HL-60/S4 treated with retinoic acid at 250 ng/mL for 4 days and 3 days (cell line): ENCODE measurements around the gene OR1L6.

Experiments used
- in situ Hi-C: fragments of 300-500 bp; cut with MboI; formaldehyde crosslinking; loops from 2 replicates; pipeline ENCODE4 v1.7.0; 2022; ENCODE audit warnings: low sequenced_read_pairs

Gene OR1L6, protein sequence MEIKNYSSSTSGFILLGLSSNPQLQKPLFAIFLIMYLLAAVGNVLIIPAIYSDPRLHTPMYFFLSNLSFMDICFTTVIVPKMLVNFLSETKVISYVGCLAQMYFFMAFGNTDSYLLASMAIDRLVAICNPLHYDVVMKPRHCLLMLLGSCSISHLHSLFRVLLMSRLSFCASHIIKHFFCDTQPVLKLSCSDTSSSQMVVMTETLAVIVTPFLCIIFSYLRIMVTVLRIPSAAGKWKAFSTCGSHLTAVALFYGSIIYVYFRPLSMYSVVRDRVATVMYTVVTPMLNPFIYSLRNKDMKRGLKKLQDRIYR

DNA sequence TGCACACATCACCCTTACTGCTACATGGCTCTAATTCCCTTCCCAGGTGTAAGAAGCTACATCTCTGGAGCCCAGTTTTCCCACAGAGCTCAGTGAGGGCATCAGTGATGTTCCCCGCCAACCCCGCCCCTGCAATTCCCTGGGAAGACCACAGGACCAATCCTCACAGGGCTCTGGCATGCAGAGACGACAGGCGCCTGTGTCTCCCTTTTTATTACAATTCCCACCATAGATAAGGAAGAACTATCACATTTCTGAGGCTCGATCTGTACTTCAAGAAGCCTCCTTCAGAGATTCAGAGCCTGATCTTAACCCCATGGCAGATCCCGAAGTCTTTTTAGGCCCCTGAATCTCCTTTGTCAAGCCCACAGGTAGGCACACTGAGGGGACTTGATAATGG, at the start of gene OR1L6:
OR1L6 (plus strand) TSS at position 301 of the 400 bp plus-strand sequence. CDS start 7,545 bp downstream, outside the sequence.
- in situ Hi-C loops: no loop called here

DNA sequence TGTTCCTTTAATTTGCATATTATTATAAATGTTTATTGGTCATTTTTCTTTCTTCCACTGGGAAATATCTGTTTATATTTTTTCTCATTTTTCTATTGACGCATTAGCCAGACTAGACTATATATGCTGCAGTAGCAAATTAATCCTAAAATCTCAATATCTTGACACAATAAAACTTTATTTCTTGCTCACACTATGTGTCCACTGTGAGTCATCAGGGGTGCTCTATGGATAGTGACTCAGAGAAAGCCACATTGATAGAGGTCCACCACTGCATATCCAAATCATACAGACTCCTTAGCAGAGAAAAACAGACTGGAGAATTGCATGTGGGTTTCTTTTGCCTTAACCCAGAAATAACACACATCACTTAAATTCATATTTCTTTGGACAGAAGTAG, 46.4 kb upstream of the OR1L6 start:
- in situ Hi-C loops: no loop called here

DNA sequence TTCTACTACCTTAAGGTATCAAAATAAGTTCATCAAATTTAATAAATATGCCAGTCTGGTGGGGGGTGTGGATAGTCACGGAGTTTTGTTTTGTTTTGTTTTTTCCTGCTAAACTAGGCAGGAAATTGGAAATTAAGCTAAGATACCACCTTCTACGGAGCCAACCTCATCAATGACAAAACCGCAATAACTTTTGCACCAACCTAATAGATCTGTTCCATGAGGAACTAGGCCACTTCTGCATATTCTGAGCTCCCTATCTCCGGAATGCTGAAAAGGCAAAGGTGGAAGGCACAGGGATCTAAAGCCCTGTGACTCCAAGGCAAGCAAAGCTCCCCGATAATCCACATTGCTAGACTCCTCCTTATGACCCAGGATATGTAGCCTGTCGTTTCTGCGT, 24.1 kb upstream of the OR1L6 start:
- in situ Hi-C loops: no loop called here

DNA sequence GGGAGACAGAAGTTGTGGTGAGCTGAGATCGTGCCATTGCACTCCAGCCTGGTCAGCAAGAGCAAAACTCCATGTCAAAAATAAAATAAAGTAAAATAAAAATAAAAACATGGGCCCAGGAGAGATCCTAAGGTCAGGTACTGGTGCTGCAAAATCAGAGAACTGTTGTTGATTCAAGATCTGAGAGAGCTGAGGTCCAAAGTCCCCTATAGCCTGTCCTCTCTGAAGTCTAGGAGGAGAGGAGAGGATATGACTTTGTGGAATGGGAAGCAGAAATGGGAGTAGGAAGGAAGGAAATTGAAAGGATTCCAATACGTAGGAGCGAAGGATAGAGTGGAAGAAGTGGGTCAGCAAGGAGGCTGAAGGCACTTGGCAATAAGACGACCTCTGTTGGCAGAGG, 22.9 kb upstream of the OR1L6 start:
- in situ Hi-C loops: no loop called here

DNA sequence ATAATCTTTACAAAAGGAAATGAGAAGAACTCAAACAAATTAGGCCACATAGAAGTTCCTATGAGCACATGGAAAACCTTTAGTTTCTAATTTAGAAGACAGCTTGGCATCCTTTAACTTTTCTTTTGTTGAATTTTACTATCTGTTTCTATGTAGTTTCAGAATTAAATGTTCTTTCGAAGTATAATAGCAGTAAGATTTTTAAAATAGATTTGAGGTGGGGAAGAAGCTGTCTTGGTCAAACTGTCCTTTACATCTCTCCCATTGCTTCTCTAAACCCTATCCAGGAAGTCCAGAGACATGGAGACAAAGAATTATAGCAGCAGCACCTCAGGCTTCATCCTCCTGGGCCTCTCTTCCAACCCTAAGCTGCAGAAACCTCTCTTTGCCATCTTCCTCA, 18.4 kb upstream of the OR1L6 start, which contains the start of gene OR1L4:
OR1L4 (plus strand) TSS at position 301 of the 400 bp plus-strand sequence; CDS start at position 301, 0 bp downstream.
- in situ Hi-C loops: no loop called here

DNA sequence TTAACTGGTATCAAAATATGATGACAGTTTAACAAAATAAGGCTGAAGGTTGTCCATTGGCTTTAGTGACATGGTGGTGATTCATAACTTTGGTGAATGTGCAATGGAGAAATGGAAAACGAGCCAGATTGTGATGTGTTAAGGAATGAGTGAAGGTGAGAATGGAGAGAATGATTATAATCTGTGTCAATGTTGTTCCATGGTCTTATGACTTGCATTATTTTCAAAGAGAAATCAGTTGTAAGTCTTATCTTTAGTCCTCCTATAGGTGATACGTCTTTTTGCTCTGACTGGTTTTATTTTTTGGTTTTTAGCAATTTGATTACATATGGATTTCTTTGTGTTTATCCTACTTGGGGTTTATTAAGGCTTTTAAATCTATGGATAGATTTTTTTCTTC, 12.7 kb downstream of the OR1L6 start:
- in situ Hi-C loops: no loop called here

DNA sequence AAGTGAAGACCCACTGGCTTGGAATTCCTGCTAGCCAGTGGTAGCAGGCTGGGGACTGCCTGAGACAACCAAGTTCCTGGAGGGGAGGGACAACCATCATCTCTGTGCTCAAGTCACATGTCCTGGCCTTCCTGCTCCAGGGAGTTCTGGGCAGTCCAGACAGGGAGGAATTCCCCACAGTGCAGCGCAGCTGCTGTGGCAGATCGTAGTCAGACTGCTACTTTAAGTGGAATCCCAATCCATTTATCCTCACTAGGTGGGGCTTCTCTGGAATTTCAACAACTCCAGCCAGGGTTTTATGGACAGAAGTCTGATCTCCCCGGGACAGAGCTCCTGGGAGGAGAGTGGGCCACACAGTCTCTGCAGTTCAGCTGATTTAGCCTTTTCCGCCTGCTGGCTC, 25.7 kb downstream of the OR1L6 start:
- in situ Hi-C loops: no loop called here

DNA sequence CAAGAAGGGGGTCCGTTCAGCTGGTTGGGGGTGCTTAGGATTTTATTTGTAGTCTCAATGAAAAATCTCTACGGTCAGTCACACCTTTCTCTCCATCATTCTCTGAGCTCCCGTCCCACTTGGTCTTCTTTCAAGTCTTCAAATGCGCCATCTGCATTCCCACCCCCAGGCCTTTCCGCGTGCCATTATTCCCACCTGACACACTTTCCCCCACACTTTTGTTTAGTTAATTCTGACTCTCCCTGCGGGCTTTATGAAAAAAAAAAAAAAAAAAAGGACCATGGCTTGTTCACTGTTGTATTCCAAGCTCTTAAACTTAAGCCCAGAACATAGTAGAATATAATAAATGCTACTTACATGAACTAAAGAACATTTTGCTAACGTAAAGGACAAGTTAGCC, 34.9 kb downstream of the OR1L6 start:
- in situ Hi-C loops: no loop called here

DNA sequence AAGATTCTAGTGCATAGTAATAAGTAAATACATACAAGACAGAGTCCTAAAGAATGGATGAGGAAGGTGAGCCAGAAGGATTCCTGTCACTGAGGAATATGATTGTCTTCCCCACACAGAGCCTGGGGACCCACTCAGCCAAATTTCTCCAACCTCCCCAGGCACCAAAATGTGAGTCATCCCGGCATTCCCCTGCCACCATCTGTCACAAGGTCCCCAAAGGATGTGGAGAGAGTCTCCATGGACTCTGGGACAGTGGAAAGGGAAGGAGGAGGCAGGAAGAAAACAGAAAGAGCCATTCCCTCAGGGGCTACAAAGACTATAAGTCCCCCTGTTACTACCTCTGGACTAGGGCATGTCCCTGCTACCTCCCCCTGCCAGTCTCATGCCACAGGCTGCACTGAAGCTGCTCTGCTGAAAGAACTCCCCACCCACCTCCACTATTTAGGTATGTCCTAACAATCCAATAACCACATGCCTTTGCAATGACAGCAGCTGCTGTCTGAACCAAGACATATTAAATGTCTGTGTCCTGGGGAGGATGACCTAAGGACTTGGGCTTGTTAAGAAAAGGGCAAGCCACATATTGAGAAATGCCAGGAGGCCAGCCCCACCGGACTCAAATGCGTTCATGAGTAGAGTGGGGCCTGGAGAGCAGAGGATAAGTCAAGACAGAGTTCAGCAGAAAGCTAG, 36.0 kb downstream of the OR1L6 start:
- in situ Hi-C loops: no loop called here

DNA sequence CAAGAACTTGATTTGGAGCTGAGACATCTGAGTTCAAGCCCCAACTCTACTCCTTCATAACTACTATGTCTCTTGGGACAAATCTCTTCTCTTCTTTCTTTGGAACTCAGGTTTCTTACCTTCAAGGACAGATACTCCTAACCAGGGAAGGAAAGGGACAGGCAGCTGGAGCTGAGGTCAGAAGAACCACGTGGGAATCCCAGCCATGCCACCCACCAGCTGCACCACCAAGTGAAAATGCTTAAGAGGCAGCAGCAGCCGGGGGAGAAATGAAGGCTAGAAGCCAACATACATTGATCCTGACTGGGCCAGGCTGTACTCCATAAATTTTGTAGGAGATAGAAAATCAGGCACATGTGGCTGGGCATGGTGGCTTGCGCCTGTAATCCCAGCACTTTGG, 37.1 kb downstream of the OR1L6 start:
- in situ Hi-C loops: no loop called here

DNA sequence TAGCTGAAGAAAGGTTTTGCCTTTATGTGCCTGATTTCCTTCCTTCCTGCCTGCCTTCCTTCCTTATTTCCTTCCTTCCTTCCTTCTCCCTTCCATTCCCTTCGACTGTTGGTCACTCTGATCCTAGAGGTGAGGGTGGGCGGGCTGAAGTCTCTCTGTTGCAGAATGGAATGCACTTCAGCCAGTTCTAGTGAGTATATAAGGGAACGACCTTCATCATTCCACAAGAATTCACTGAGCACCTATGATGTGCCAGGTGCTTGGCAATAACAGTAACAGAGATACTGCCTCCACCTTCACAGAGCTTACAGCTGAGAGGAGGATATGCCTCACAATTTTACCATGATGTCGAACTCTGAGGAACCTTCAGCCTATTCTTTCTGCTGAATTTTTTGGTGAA, 37.9 kb downstream of the OR1L6 start:
- in situ Hi-C loops: no loop called here

DNA sequence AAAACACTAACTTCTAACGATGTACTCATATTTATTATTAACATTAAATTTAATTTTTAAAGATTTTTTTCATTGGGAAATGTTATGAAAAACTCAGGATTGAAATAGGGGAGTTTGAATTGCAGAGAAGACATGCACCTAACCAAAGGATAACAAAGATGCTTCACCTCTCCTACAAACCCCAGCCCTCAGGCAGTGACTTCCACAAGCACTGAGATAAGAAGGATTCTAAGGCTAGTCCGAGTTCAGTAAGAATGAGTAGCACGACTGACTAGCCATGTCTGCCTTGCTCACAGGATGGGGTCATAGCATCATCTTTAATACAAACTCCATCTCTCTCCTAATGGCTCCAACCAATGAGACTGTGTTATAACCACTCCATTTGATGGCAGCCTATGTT, 39.6 kb downstream of the OR1L6 start:
- in situ Hi-C loops: no loop called here

DNA sequence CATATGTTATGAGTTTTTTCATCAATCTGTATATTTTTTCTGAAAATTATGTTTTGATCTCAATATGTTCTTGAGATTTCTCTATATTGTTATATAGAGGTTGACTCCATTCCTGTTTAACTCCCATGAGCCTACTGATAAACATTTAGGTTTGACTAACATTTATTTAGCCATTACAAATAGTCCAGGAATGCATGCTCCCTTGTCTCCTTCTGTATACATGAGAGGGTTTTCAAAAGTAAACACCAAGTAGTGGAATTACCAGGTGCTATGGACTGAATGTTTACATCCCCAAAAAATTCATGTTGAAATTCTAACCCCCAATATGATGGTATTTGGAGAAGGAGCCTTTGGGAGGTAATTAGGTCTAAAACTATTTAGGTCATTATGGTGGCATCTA, 43.2 kb downstream of the OR1L6 start:
- in situ Hi-C loops: no loop called here

DNA sequence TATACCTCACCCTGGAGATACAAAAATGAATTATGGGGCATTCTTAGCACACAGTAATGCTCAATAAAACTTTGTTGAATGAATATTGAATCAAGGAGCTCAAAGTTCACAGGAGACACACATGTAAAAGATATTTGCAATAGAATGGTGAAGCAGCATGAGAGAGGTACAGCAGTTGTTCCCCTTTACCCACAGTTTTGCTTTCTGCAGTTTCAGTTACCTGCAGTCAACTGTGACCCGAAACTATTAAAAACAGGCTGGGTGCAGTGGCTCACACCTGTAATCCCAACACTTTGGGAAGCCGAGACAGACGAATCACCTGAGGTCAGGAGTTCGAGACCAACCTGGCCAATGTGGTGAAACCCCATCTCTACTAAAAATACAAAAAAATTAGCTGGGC, 44.2 kb downstream of the OR1L6 start:
- in situ Hi-C loops: no loop called here

DNA sequence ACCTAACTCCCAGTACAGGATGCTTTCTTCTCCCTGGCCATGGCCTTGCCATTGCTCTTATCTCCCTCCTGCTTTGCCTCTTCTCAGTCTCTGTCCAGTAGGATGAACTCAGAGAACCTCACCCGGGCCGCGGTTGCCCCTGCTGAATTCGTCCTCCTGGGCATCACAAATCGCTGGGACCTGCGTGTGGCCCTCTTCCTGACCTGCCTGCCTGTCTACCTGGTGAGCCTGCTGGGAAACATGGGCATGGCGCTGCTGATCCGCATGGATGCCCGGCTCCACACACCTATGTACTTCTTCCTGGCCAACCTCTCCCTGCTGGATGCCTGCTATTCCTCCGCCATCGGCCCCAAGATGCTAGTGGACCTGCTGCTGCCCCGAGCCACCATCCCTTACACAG, 46.7 kb downstream of the OR1L6 start, which contains the start of gene OR5C1:
OR5C1 (plus strand) TSS at position 103 of the 400 bp plus-strand sequence; CDS start at position 103, 0 bp downstream.
- in situ Hi-C loops: no loop called here

DNA sequence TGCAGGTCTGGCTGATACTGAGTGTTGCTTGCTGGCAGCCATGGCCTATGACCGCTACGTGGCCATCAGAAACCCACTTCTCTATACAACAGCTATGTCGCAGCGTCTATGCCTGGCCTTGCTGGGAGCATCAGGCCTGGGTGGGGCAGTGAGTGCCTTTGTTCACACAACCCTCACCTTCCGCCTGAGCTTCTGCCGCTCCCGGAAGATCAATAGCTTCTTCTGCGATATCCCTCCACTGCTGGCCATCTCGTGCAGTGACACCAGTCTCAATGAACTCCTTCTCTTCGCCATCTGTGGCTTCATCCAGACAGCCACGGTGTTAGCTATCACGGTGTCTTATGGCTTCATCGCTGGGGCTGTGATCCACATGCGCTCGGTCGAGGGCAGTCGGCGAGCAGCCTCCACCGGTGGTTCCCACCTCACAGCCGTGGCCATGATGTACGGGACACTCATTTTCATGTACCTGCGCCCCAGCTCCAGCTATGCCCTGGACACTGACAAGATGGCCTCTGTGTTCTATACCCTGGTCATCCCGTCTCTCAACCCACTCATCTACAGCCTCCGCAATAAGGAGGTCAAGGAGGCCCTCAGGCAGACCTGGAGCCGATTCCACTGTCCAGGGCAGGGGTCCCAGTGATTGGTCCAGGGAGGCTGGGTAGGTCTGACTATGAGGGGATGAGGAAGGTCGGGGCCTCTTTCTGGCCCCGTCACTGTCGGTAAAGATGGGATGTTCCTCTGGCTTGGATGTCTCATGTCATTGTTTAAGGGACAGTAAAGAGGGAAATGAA, 47.3 kb downstream of the OR1L6 start:
- in situ Hi-C loops: no loop called here

DNA sequence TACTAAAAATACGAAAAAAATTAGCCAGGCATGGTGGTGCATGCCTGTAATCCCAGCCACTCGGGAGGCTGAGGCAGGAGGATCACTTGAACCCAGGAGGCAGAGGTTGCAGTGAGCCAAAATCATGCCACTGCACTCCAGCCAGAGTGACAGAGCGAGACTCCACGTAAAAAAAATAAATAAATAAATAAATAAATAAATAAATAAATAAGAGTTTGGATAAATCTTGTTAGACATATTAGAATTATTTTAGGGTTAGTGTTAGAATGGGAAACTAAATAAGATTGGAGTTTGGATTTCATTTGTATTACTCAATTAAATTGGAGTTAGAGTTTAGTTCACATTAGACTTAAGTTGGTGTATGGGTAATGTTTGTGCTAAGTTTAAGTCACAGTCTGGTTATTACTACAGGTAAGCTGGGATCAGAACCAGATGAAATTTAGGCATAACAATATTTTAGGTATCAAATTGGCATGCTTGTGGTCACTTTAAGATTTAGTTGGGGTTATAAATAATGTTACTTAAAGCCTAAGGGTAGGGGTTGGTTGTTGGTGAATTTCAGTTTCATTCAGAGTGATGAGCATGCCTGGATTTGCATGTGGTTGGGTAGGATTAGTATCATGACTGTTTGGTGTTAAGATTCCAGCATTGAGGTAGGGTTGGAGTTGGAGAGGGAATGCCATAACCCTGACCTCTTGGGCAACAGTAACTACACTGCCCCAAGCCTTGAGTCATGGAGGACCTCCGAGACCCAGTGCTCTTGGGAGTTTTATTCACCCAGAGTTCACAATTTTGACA, 50.0 kb downstream of the OR1L6 start:
- in situ Hi-C loops: no loop called here

DNA sequence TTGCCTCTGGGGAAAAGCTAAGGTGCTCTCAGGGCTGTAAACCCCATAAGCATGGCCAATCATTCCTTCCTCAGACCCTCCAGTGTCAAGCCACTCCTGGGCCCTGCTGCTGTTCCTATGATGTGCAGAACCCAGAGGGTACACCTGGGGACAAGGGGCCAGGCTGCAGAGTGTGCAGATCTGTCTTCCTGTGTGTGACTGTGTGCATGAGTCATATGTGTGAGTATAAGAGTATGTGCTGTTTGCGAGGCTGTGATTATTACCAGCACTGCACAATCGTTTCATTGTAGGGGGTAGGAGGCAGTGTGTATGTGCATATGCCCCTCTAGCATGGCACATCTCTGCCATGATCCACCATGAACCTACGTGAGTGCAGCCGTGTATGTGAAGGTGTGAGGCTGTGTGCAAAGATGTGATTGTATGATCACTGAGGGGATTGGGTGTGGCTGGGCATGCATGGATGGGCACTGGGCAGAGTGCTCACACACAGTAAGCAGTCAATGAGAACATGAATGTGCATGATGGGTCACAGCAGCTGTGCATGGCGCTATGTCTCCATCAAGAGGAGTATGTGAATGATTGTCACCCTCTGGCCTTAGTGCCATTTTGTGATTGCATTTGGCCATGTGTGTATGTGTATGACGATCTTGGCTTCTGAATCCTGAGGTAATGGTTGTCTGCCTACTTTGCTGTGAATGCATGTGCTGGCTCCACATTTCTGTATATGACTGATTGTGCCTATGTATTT, 55.4 kb downstream of the OR1L6 start:
- in situ Hi-C loops: no loop called here
